GM19193 (cell line): ENCODE data around the gene FHIP1B.

ENCODE experiments used
- POLR2A ChIP-seq: IDR thresholded peaks from 4 replicates; pipeline ENCODE4 v1.6.1; 2011; ENCODE audit not compliant: insufficient read depth, insufficient read length; ENCODE audit errors: extremely low read depth

FHIP1B gene

DNA sequence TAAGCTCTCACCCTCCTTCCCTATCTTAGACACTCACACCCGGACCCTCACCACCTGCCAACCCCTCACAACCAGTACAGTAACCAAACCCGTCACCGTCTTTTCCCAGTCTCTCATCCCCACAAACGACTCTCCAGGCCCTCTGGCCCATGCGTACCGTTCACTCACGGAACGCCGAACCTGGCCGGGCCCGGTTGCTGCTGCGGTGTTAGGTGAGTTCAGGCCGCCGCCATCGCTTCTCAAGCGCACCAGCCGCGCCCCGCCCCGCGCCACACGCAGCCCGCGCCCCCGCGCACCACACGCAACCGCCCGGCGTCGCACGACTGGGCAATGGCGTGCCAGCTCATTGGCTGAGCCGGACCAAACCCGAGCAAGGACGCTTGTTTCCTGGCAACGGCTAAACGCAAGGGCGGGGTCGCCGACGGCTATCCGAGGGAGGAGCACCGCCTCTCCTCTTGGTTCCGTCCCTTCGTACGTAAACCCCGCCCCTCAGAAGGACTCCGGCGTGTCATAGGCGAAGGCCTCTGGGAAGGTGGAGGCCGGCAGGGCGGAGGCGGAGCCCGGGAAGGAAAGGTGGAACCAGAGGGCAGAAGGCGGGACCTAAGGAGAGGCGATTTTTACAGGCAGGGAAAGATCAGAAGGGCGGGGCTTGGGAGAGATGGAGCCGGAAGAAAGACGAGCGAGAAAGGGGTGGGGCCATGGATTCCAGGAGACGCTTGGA, at the start of gene FHIP1B:
Gene FHIP1B (minus strand): TSS at position 250 of the 721 bp plus-strand sequence. CDS start 10,120 bp downstream, outside the sequence.
- peak; percentile 63 for TF ChIP-seq POLR2A

DNA sequence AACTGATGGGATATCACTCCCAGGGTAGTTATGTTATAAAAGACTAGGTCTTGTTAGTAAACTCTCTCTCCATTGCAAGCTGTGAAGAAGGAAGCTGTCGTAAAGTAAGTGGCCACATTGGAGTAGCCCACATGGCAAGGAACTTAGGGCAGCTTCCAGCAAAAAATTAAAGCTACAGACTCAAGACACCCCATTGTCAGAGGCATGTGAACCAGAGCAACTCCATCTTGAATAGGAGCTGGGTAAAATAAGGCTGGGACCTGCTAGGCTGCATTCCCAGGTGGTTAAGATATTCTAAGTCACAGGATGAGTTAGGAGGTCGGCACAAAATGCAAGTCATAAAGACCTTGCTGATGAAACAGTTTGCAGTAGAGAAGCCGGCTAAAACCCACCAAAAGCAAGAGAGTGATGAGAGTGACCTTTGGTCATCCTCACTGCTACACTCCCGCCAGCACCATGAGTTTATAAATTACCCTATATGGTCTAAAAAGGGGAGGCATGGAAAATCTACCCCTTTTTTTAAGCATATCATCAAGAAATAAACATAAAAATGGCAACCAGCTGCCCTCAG, 49.1 kb upstream of the FHIP1B start:
- no peak for TF ChIP-seq POLR2A

DNA sequence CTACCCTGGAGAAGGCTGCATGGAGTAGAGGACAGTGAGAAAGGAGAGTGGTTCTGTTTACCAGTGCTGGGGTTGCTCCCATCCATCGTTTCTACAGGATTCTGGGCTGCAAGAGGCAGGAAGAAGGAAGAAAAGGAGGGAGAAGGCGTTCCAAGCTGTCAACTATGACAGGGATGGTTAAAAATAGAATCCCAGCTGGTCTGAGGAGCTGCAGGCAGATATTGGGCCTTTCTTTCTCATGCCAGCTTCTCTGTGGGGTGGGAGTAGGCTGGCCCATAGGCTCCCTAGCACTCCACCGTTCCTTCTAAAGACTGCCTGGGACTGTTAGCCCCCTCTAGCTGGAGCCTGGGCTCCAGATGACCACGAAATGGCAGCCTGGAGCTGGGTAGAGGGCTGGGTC, 38.8 kb upstream of the FHIP1B start:
- no peak for TF ChIP-seq POLR2A

DNA sequence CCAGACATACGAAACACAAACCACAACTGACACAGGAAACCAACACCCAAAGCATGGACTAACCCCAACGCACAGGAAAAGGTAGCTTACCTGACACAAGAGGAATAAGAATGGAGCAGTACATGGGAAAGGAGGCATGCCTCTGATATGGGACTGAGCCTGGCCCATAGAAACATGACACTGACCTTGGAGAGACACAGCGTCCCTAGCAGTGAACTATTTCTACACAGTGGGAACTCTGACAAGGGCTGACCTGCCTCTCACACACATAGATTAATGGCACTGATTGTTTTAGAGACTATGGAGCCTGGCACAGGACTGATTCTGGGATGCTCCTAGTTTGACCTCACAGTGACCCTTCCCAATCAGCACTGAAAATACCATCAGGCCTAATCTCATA, 37.2 kb upstream of the FHIP1B start:
- TF ChIP-seq POLR2A, result no peak

DNA sequence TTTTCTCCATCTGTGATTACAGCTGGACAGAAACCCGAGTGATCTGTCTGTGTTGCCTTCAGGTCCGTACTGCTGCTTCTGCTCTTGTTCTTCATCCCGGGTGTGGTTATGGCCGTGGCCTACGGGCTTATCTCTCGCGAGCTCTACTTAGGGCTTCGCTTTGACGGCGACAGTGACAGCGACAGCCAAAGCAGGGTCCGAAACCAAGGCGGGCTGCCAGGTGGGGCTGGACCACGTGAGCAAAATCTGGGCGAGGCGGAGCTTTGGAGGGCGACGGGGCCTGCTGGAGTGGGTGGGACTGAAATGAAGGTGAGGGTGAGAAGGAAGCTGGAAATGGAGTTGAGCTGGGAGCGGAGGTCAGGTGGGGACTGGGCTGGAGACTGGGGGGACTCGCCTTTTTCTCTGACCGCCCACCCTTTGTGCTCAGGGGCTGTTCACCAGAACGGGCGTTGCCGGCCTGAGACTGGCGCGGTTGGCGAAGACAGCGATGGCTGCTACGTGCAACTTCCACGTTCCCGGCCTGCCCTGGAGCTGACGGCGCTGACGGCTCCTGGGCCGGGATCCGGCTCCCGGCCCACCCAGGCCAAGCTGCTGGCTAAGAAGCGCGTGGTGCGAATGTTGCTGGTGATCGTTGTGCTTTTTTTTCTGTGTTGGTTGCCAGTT, 36.3 kb upstream of the FHIP1B start:
- TF ChIP-seq POLR2A, result no peak

DNA sequence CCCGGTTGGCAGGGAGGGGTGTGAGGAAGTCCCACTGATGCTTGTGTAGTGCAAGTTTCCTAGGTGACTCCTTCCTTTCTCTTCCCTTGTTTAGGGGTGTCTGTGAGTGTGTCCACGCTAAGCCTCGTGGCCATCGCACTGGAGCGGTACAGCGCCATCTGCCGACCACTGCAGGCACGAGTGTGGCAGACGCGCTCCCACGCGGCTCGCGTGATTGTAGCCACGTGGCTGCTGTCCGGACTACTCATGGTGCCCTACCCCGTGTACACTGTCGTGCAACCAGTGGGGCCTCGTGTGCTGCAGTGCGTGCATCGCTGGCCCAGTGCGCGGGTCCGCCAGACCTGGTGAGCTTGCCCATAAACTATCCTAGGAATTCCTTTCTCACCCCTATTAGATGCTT, 35.6 kb upstream of the FHIP1B start:
- no peak for TF ChIP-seq POLR2A

DNA sequence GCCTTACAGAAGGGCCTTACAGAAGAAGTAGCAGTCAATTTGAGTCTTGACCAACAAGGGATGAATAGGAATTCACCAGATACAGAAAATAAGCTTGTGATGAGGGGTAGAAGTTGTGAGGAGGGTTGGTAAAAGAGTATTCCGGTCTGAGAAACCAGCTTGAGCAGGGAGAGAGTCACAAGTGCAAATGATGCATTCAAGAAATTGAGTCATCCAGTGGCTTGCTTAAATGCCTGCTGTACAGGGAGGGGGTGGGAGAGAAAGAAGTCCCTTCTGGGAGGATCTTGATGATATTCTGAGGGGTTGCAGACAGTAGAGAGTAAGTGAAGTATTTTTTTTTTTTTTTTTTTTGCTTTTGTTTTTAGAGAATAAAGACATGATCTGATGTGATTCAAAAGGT, 34.4 kb upstream of the FHIP1B start:
- no peak for TF ChIP-seq POLR2A

DNA sequence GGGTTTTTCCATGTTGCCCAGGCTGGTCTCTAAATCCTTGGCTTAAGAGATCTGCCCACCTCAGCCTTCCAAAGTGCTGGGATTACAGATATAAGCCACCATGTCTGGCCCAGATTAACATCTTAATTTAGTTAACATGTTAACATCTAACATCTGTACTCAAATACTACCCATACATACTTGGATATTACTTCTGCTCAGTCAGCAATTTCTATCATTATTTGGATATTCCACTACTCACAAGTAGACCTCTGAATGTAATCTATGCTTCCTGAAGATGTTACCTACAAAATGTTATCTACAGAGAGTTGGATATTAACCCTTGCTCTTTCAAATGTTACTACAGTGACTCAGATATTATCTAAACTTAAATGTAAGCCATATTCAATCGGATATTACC, 29.2 kb upstream of the FHIP1B start:
- TF ChIP-seq POLR2A, result no peak

DNA sequence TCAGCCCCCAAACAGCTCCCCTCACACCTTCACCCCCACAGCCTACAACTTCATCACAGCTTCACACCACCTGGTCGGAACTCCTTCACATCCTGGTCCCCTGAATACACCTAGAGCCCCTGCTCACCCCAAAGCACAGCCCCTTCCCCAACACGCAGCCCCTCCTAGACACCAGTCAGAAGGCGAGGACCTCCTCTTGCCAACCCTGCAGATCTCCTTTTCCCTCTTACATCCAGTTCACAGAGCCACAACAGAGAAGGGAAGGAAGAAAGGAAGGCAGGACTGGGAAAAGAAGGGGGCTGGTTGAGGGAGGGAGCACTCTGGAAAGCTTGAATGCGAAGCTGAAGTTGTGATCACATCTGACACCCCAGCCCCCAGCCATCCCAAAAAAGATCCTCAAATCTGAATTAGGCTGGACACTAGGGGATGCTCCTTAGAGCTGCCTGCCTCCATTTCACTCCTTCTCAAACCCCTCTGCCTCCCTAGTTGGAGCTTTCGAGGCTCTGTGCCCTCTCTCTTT, 25.8 kb upstream of the FHIP1B start:
- TF ChIP-seq POLR2A, result no peak

DNA sequence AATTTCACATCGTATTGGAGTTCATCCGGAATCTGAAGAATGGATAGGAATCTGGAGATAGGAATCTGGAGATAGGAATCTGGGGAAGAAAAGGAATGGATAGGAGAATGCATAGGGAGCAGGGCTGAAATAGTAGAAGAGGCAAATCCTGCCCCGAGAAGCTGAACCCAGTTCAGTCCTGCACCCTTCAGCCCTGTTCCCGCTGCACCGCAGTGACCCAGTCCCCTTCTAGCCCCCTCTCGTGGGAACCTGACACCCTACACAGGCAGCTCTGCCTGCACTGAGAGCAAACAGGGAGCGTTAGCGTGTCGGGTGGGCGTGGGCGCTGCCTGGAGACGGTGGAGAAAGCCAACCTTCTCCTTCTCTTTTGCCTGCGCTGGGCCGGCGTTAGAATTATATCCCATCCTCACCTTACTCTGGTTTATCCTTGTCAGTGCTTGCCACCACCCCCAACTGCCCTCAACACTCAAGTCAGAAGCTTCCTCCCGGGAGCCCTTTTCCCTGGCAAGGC, 24.2 kb upstream of the FHIP1B start:
- TF ChIP-seq POLR2A, result no peak

DNA sequence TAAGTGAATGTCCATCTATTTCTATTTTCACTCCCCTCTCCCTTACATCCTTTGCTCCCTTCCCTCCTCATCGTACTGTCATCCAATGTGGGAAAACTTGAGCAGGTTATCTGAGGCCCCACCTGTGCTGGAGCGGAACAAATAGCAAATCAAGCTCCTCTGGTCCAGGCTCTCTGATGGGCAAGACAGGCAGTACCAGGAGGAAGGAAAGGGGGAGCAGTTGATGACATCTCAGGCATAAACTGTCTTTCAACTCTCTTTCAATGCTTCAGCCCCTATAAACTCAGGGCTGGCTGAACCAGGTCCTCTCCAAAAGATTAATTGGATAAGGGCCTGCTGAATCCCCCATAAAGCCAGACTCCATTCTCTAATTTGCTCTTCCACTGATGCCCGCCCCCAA, 23.7 kb upstream of the FHIP1B start:
- no peak for TF ChIP-seq POLR2A

DNA sequence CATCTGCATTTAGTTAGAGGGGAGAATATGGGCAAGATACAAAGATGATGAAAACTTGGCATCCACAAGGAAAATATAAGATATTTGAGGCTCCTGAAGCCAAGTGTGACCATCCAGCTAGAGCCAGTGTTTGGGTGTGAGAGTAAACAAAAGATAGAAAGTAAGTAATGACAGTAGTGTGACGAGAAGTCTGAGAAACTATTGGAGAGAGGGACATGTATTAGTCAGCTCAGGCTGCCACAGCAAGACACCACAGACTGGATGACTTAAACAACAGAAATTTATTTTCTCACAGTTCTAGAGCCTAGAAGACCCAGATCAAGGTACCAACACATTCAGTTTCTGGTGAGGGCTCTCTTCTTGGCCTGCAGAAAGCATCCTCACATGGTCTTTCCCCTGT, 18.8 kb upstream of the FHIP1B start:
- TF ChIP-seq POLR2A, result no peak

DNA sequence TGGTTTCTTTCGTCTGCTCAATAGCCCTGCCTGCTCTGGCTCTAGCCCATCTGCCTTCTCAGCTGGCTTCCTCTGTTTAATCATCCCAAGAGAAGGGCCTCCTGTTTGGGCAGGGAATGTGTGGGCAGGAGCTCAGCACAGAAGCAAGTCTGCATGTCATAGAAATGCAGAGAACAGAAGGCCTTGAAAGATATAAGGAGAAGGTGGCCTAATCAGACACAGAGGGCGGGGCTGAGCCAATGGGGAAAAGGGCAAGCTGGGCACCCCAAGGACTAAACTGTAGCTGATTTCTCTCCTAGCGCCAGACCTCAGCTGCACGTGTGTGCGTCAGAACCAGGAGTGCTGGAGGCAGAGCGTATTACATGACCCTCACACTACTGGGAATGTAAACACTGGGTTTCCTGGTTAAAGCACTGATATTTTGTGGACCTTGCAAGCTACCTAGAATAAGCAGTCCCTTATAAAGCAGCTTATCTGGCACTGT, 17.6 kb upstream of the FHIP1B start:
- no peak for TF ChIP-seq POLR2A

DNA sequence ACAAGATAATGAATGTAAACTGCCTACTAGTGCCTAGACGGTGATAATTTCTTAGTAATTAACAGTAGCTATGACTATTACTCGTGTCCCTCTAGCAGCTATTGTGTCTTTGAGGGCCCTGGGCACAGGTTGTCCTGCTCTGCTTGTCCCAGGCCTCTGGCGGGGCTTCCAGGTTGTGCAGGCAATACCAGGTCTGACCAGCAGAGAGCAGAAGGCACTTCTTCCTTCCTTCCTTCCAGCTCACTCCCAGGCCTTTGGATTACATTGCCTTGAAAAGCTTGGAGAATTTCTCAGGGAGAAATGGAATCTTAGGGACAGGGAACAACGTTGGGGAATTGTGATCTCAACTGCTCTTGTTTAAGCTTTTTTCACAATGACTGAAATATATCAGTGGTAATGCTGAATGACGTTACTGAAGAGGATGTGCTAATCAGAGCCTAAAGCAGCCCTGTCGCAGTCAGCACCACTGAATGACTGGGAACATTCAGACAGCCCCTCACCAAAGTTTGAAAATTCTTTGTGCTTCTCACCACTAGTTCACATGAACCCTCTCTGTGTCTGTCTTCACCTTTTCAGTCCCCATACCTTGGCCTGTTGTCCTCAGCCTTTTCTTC, 16.8 kb upstream of the FHIP1B start:
- no peak for TF ChIP-seq POLR2A
